Keratinocyte (primary cell): ENCODE measurements around the gene LSM4. TPM values are rescaled to one million over a fixed set of nuclear protein-coding genes. Genes with fewer than 3 reads are reported as not detected.

ENCODE experiments used
- DNase-seq: peaks from one replicate; pipeline ENCODE4 v3.0.0-alpha.2; 2011; ENCODE audit warnings: low read depth, missing footprints, low spot score
- FAIRE-seq: peaks from 2 replicates; lab custom pipeline; 2011; peaks lifted over from hg19 to GRCh38; lab: Jason Lieb, UNC
- H2AFZ ChIP-seq: 2 replicates; pipeline ENCODE4 v1.6.0; 2012; ENCODE audit warnings: low read length, control low read depth, inconsistent platforms; ENCODE audit not compliant: control insufficient read depth
- H3K27ac ChIP-seq: 2 replicates; pipeline ENCODE4 v1.5.1; 2011; ENCODE audit warnings: low read length; ENCODE audit not compliant: control insufficient read depth, insufficient read depth
- H3K27me3 ChIP-seq: 3 replicates; pipeline ENCODE4 v1.6.0; 2011; ENCODE audit warnings: low read length; ENCODE audit not compliant: control insufficient read depth, insufficient read depth; ENCODE audit errors: extremely low read depth
- H3K36me3 ChIP-seq, 2 experiments: 2 replicates in 1 of 2; 3 replicates in 1 of 2; pipeline ENCODE4 v1.5.1; 2011; ENCODE audit warnings: low read length in 2 of 2, mild to moderate bottlenecking in 1 of 2; ENCODE audit not compliant: control insufficient read depth in 2 of 2, insufficient read depth in 2 of 2; ENCODE audit errors: extremely low read depth in 1 of 2
- H3K4me1 ChIP-seq: 3 replicates; pipeline ENCODE4 v1.5.1; 2011; ENCODE audit warnings: low read length; ENCODE audit not compliant: control insufficient read depth, insufficient read depth; ENCODE audit errors: extremely low read depth
- H3K4me2 ChIP-seq: 3 replicates; pipeline ENCODE4 v1.6.0; 2011; ENCODE audit warnings: low read depth, low read length; ENCODE audit not compliant: control insufficient read depth, insufficient read depth; ENCODE audit errors: extremely low read depth
- H3K4me3 ChIP-seq, 3 experiments: fragments of 200-600 bp in 1 of 3; sonication (generic) in 1 of 3; 2 replicates in 2 of 3; 3 replicates in 1 of 3; pipeline ENCODE4 v1.5.1; 2011 to 2016; ENCODE audit warnings: low read length in 3 of 3, mild to moderate bottlenecking in 3 of 3, control low read depth in 2 of 3, inconsistent platforms in 1 of 3, low read depth in 1 of 3, mixed read lengths in 1 of 3, mixed run types in 1 of 3, moderate library complexity in 1 of 3; ENCODE audit not compliant: control insufficient read depth in 2 of 3, insufficient read depth in 2 of 3; ENCODE audit errors: extremely low read depth in 1 of 3
- H3K79me2 ChIP-seq: 2 replicates; pipeline ENCODE4 v1.6.0; 2012; ENCODE audit warnings: low read length; ENCODE audit not compliant: control insufficient read depth, insufficient read depth
- H3K9ac ChIP-seq: 3 replicates; pipeline ENCODE4 v1.6.0; 2011; ENCODE audit warnings: low read length; ENCODE audit not compliant: control insufficient read depth, insufficient read depth; ENCODE audit errors: extremely low read depth
- H3K9me1 ChIP-seq: 3 replicates; pipeline ENCODE4 v1.6.0; 2011; ENCODE audit warnings: low read length; ENCODE audit not compliant: control insufficient read depth, insufficient read depth; ENCODE audit errors: extremely low read depth
- H3K9me3 ChIP-seq: 2 replicates; pipeline ENCODE4 v1.5.1; 2012; ENCODE audit warnings: low read depth, low read length; ENCODE audit not compliant: control insufficient read depth
- H4K20me1 ChIP-seq: 3 replicates; pipeline ENCODE4 v1.6.0; 2011; ENCODE audit warnings: low read length; ENCODE audit not compliant: control insufficient read depth, insufficient read depth; ENCODE audit errors: extremely low read depth
- CTCF ChIP-seq, 3 experiments: IDR thresholded peaks in 1 of 3; conservative IDR thresholded peaks in 1 of 3; optimal IDR thresholded peaks in 1 of 3; 2 replicates in 2 of 3; 3 replicates in 1 of 3; pipeline versions ENCODE3 to v1.5.1; 2011; ENCODE audit warnings: low read length in 3 of 3, mild to moderate bottlenecking in 3 of 3, moderate library complexity in 2 of 3, control low read depth in 1 of 3, inconsistent platforms in 1 of 3; ENCODE audit not compliant: insufficient read depth in 2 of 3; ENCODE audit errors: extremely low read depth in 1 of 3
- EZH2 ChIP-seq: IDR thresholded peaks from one replicate; pipeline ENCODE4 v1.6.1; 2012; ENCODE audit warnings: inconsistent platforms, mild to moderate bottlenecking, low read length, moderate library complexity
- dilution Hi-C: fragments of 300-500 bp; cut with MboI; formaldehyde crosslinking; loops from one replicate; pipeline ENCODE4 v1.7.0; 2020; ENCODE audit warnings: low sequenced_read_pairs; ENCODE audit not compliant: extremely low pct_ligation_motif_present
- polyA plus RNA-seq, 5 experiments: library from polyadenylated mRNA; depleted of rRNA in 3 of 5; stranded (reverse) in 3 of 5; stranded (forward) in 1 of 5; unstranded in 1 of 5; fragments of >200 nt; gene quantifications; 1 replicate in 1 of 5; 2 replicates in 3 of 5; 3 replicates in 1 of 5; pipeline versions ENCODE4 v1.2.1 to v1.2.3, GENCODE V29; 2011 to 2012; ENCODE audit warnings: missing spikeins in 2 of 5, low read depth in 1 of 5, low replicate concordance in 1 of 5

LSM4 gene
- polyA plus RNA-seq, 1 donor (not counting 4 experiments of a cell fraction or from before 2014, with no cell fraction given) = 162 TPM

GRCh38 chr19:18269070-18269723, 53.7 kb downstream of the LSM4 start:
- Histone ChIP-seq H3K4me3 (no peak overlapping the region), H3K36me3 (no peaks in the 10 kb centered on the region), H3K9me3 (no peaks in the 10 kb centered on the region), H3K27ac (no peak overlapping the region), H3K4me2 (no peak overlapping the region), H3K79me2 (no peaks in the 10 kb centered on the region), H4K20me1 (no peaks in the 10 kb centered on the region), H2AFZ (no peak overlapping the region), H3K9me1 (no peaks in the 10 kb centered on the region), H3K4me1 (no peaks in the 10 kb centered on the region), H3K9ac (no peak overlapping the region), H3K27me3 (no peaks in the 10 kb centered on the region)
- FAIRE-seq (no peak), DNase-seq (no peak)
- no peak for TF ChIP-seq CTCF (optimal IDR thresholded peaks at IDR 0.05 in 1 of 3, IDR thresholded peaks at IDR 0.05 in 1 of 3, conservative IDR thresholded peaks at IDR 0.05 in 1 of 3; ENCODE audit: extremely low read depth in 1 of 3, insufficient read depth in 2 of 3, low read length in 3 of 3)
- TF ChIP-seq EZH2 = no peak
- dilution Hi-C loops = no loop called here

- FAIRE-seq = no peak
- H3K9me3 ChIP-seq = no peaks in the 10 kb centered on the region
- H3K4me3 ChIP-seq = no peak overlapping the region
- DNase-seq = no peak
- no peaks in the 10 kb centered on the region for H3K36me3 ChIP-seq
- no peaks in the 10 kb centered on the region for H4K20me1 ChIP-seq
- no peaks in the 10 kb centered on the region for H3K9me1 ChIP-seq
- H3K27ac ChIP-seq = no peak overlapping the region
- dilution Hi-C loops = no loop called here
- H3K9ac ChIP-seq = no peak overlapping the region
- no peaks in the 10 kb centered on the region for H3K79me2 ChIP-seq
- no peak overlapping the region for H2AFZ ChIP-seq
- no peaks in the 10 kb centered on the region for H3K4me1 ChIP-seq
- TF ChIP-seq CTCF (optimal IDR thresholded peaks at IDR 0.05 in 1 of 3, IDR thresholded peaks at IDR 0.05 in 1 of 3, conservative IDR thresholded peaks at IDR 0.05 in 1 of 3; ENCODE audit: extremely low read depth in 1 of 3, insufficient read depth in 2 of 3, low read length in 3 of 3) (no peak), EZH2 (no peak)
- no peaks in the 10 kb centered on the region for H3K27me3 ChIP-seq
- H3K4me2 ChIP-seq = no peak overlapping the region
Observed at GRCh38 chr19:18266771-18267686, 55.8 kb downstream of the LSM4 start.
